ENCODE data around the gene CHMP6. TPM values are rescaled to one million over a fixed set of nuclear protein-coding genes. Genes with fewer than 3 reads are reported as not detected.

Gene CHMP6
- polyA plus RNA-seq, 1 donor from 2014 or later, result 35.1 TPM

GRCh38 chr17:80979547-80980378 lies 11.9 kb upstream of the CHMP6 start:
- Histone ChIP-seq H3K4me2 (ENCODE audit: low read length) (no peak overlapping the region), H3K27me3 (ENCODE audit: insufficient read depth, low read depth, low read length) (no peaks in the 10 kb centered on the region), H4K20me1 (ENCODE audit: insufficient read depth) (no peaks in the 10 kb centered on the region), H3K36me3 (ENCODE audit: insufficient read depth, low read length) (no peaks in the 10 kb centered on the region), H3K79me2 (replicated peaks; ENCODE audit: insufficient read depth, low read length) (no peaks in the 10 kb centered on the region), H2AFZ (ENCODE audit: low read depth, low read length) (no peak overlapping the region), H3K9ac (ENCODE audit: low read length) (no peak overlapping the region), H3K9me3 (ENCODE audit: low read length) (no peaks in the 10 kb centered on the region), H3K4me3 (ENCODE audit: low read length) (no peak overlapping the region), H3K9me2 (ENCODE audit: insufficient read depth, low read length) (no peaks in the 10 kb centered on the region), H3F3A (ENCODE audit: insufficient read depth, low read length, poor library complexity, severe bottlenecking) (no peaks in the 10 kb centered on the region), H3K27ac (ENCODE audit: low read length) (no peak overlapping the region)
- TF ChIP-seq EZH2 (IDR thresholded peaks at IDR 0.05; ENCODE audit: borderline replicate concordance, insufficient read depth, low read length, poor library complexity, severe bottlenecking) (no peak), SMC3 (conservative IDR thresholded peaks at IDR 0.05; ENCODE audit: poor library complexity) (no peak), MXI1 (conservative IDR thresholded peaks at IDR 0.05; ENCODE audit: poor library complexity, severe bottlenecking) (no peak), RAD21 (conservative IDR thresholded peaks at IDR 0.05) (no peak), TAF1 (IDR thresholded peaks at IDR 0.05; ENCODE audit: low read depth) (no peak), EP300 (conservative IDR thresholded peaks at IDR 0.05; ENCODE audit: poor library complexity, severe bottlenecking) (no peak), REST (IDR thresholded peaks at IDR 0.05; ENCODE audit: borderline replicate concordance) (no peak), CTCF (IDR thresholded peaks at IDR 0.05; ENCODE audit: poor library complexity, severe bottlenecking) (no peak), POLR2AphosphoS5 (IDR thresholded peaks at IDR 0.05) (no peak)

- no peak overlapping the region for H3K27ac ChIP-seq (ENCODE audit: low read length)
- H3K9me3 ChIP-seq (ENCODE audit: low read length), result no peaks in the 10 kb centered on the region
- H3F3A ChIP-seq (ENCODE audit: insufficient read depth, low read length, poor library complexity, severe bottlenecking), result no peaks in the 10 kb centered on the region
- no peak overlapping the region for H3K4me2 ChIP-seq (ENCODE audit: low read length)
- no peaks in the 10 kb centered on the region for H3K36me3 ChIP-seq (ENCODE audit: insufficient read depth, low read length)
- no peaks in the 10 kb centered on the region for H3K27me3 ChIP-seq (ENCODE audit: insufficient read depth, low read depth, low read length)
- H2AFZ ChIP-seq (ENCODE audit: low read depth, low read length), result no peak overlapping the region
- no peaks in the 10 kb centered on the region for H3K9me2 ChIP-seq (ENCODE audit: insufficient read depth, low read length)
- H3K4me3 ChIP-seq (ENCODE audit: low read length), result peak overlapping the region; percentile 56
- H4K20me1 ChIP-seq (ENCODE audit: insufficient read depth), result no peaks in the 10 kb centered on the region
- peak overlapping the region; percentile 34 for H3K9ac ChIP-seq (ENCODE audit: low read length)
- no peaks in the 10 kb centered on the region for H3K79me2 ChIP-seq (replicated peaks; ENCODE audit: insufficient read depth, low read length)
- TF ChIP-seq EZH2 (IDR thresholded peaks at IDR 0.05; ENCODE audit: borderline replicate concordance, insufficient read depth, low read length, poor library complexity, severe bottlenecking), result no peak
- TF ChIP-seq EP300 (conservative IDR thresholded peaks at IDR 0.05; ENCODE audit: poor library complexity, severe bottlenecking), result no peak
- no peak for TF ChIP-seq RAD21 (conservative IDR thresholded peaks at IDR 0.05)
- TF ChIP-seq CTCF (IDR thresholded peaks at IDR 0.05; ENCODE audit: poor library complexity, severe bottlenecking), result no peak
- TF ChIP-seq TAF1 (IDR thresholded peaks at IDR 0.05; ENCODE audit: low read depth), result no peak
- no peak for TF ChIP-seq SMC3 (conservative IDR thresholded peaks at IDR 0.05; ENCODE audit: poor library complexity)
- no peak for TF ChIP-seq POLR2AphosphoS5 (IDR thresholded peaks at IDR 0.05)
- no peak for TF ChIP-seq MXI1 (conservative IDR thresholded peaks at IDR 0.05; ENCODE audit: poor library complexity, severe bottlenecking)
- TF ChIP-seq REST (IDR thresholded peaks at IDR 0.05; ENCODE audit: borderline replicate concordance), result no peak
Observed at GRCh38 chr17:80980397-80981061, 11.1 kb upstream of the CHMP6 start.

Data from neural cell (in vitro differentiated cells).